SH-SY5Y (cell line): ENCODE data around the gene PRM1.

Experiments
- GATA2 ChIP-seq: IDR thresholded peaks from 2 replicates; pipeline ENCODE4 v1.6.1; 2011; ENCODE audit warnings: mild to moderate bottlenecking, low read depth, low read length
- GATA3 ChIP-seq: IDR thresholded peaks from 2 replicates; pipeline ENCODE4 v1.6.1; 2011; ENCODE audit warnings: low read depth, mild to moderate bottlenecking, low read length, moderate library complexity

The PRM1 gene

DNA sequence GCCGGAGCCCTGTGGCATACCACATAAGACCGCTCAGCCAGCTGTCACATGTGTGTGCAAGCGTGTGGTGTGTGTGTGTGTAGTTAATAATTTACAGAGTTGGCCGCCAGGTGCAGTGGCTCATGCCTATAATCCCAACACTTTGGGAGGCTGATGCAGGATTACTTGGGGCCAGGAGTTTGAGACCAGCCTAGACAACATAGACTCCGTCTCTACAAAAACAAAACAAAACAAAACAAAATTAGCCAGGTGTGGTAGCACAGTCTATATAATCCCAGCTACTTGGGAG lies 45.5 kb downstream of the PRM1 start:
- TF ChIP-seq GATA3: no peak
- no peak for TF ChIP-seq GATA2

DNA sequence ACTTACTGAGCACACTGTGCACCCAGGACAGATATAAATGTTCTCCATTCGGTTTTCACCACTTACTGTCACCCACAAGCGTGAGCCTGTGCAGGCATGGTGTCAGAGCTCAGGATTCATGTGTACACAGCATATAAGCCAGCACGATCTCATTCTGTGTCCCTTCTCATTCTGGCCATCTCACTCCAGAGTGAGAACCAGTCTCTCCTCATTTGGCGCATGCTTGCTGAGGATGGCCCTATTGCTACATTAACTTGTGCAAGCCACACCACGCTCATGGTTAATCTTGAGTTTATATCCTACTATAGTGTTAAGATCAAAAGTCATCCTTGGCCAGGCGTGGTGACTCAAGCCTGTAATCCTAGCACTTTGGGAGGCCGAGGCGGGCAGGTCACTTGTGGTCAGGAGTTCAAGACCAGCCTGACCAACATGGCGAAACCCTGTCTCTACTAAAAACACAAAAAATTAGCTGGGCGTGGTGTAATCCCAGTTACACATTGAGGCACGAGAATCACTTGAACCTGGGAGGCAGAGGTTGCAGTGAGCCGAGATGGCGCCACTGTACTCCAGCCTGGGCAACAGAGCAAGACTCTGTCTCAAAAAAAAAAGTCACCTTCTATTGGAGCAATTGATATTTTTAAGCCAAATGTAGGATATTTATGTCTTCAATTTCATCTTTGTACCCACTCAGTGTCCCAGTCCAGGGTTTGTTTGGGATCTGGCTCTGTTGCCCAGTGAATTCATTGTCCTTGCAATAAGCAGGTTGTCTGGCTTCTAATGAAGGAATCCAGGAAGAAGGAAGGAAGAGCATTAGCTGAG lies 46.0 kb downstream of the PRM1 start:
- no peak for TF ChIP-seq GATA3
- no peak for TF ChIP-seq GATA2

DNA sequence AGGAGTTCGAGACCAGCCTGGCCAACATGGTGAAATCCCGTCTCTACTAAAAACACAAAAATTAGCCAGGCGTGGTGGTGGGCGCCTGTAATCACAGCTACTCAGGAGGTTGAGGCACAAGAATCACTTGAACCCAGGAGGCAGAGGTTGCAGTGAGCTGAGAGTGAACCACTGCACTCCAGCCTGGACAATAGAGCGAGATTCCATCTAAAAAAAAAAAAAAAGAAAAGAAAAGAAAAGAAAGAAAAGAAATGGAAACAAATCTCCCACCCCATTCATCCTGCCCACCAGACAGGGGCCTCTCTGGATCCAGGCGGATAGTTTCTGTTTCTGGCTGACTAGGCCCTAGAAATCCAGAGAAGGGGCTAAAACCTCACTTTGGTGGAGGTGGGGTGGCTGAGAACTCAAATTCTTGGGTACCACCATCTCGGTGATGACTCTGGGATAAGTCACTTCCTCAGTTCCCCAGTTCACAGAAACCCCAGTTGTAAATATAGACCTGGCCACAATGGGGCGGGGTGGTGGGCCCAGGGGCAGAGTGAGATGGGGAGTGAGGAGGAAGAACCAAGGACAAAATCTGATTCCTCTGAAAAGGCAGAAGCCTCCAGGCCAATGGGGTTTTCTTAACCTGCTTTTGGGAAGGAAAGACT lies 47.3 kb downstream of the PRM1 start:
- TF ChIP-seq GATA2: no peak
- TF ChIP-seq GATA3: no peak

DNA sequence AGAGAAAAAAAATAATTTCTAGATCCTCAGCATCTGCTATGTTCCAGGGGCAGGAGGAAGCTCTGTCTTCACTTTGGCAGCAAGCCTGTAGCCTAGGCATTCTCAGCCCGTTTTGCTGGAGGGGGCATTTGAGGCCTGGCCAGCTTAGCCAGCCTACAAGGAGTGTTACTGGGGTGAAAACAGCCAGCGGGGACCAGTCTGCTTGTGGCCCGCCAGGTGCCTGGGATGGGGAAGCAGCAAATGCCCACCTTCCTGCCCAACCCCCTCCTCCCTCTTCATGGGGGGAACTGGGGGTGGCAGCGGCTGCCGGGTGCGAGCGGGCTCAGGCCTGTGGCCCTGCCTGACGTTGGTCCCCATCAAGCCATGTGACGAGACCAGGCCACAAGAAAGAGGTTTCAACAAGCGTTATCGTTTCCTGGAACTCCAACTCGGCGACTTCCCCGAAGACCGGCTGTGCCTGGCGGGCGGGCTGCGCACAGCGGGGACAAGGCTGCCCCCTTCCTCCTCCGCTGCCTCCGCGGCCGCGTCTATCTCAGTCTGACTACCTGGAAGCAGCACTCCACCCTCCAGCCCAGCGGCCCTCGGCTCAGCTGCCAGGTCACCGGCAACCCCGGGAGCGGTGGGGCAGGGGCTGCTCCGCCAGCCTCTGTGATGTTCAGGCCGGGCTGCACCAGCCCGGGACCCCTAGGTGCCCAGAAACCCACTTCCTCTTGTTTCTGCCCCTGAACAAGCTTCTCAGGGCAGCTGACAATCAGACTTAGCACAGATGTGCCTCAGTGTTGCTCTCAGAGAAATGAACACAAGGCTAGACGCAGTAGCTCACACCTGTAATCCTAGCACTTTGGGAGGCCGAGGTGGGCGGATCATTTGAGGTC lies 48.0 kb downstream of the PRM1 start:
- TF ChIP-seq GATA2 (no peak), GATA3 (no peak)

DNA sequence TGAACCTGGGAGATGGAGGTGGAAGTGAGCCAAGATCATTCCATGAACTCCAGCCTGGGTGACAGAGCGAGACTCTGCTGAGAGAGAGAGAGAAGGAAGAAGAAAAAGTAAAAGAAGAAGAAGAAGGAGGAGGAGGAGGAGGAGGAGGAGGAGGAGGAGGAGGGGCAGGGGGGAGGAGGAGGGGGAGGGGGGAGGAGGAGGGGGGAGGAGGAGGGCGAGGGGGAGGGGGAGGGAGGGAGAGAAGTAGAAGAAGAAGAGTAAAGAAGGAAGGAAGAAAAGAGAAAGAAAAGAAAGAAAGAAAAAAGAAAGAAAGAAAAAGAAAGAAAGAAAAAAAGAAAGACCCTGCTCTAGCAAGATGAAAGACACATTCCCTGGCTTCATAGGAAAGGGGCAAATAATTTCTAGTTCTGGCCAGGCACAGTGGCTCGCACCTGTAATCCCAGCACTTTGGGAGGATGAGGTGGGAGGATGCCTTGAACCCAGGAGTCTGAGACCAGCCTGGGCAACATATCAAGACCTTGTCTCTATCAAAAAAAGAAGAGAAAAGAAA lies 48.8 kb downstream of the PRM1 start:
- no peak for TF ChIP-seq GATA3
- TF ChIP-seq GATA2: no peak

DNA sequence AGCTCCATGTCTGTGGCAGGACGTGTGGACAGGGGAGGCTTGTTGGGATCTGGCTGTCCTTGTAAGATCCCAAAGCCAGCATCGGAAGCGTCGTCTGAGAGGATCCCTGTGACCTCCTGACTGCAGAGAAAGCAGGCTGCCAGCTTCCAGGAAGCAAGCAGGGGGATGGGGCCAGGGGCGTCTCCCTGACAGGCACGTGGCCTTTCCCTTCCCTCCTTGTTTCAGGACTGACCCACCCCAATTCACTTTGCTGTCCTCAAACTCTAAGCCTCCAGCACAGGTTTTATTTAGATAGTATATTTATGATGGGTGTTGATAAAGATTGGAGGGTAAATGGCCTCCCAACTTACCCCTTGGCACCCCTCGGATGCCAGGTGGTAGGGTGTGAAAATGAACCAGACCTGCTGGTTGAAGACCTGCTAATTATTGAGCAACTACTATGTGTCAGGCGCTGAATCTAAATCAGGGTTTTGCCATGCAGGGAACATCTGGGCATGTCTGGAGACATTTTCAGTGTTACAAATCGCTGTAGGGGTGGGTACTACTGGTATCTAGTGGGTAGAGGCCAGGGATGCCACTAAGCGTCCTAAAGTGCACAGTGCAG lies 49.7 kb downstream of the PRM1 start:
- no peak for TF ChIP-seq GATA2
- TF ChIP-seq GATA3: no peak
